ENCODE results near the gene TUBA8.

TUBA8 gene

GRCh38 chr22:18114495-18114894 lies 3.9 kb downstream of the TUBA8 start:
- Histone ChIP-seq H3K27me3 (ENCODE audit: insufficient read depth, poor library complexity, severe bottlenecking) (peaks cover 22% of the 10 kb centered on the region), H3K4me3 (replicated peaks; ENCODE audit: insufficient read depth, low read length) (no peak overlapping the region), H3K27ac (replicated peaks) (no peak overlapping the region)
- TF ChIP-seq GABPA (IDR thresholded peaks at IDR 0.05; ENCODE audit: low read depth) (no peak), REST (IDR thresholded peaks at IDR 0.05; ENCODE audit: insufficient replicate concordance, low read depth) (no peak), SPI1 (IDR thresholded peaks at IDR 0.05; ENCODE audit: borderline replicate concordance, low read depth) (no peak), POLR2AphosphoS5 (IDR thresholded peaks at IDR 0.05; ENCODE audit: low read depth) (no peak), CTCF (IDR thresholded peaks at IDR 0.05; ENCODE audit: insufficient read depth, low read length) (no peak)
- no peak for DNase-seq (ENCODE audit: low read depth in 1 of 2, low spot score in 1 of 2)

GRCh38 chr22:18114976-18115652 lies 4.5 kb downstream of the TUBA8 start:
- no peak for DNase-seq (ENCODE audit: low read depth in 1 of 2, low spot score in 1 of 2)
- H3K4me3 ChIP-seq (replicated peaks; ENCODE audit: insufficient read depth, low read length) = no peak overlapping the region
- H3K27me3 ChIP-seq (ENCODE audit: insufficient read depth, poor library complexity, severe bottlenecking) = peaks cover 15% of the 10 kb centered on the region
- H3K27ac ChIP-seq (replicated peaks) = no peak overlapping the region
- no peak for TF ChIP-seq CTCF (IDR thresholded peaks at IDR 0.05; ENCODE audit: insufficient read depth, low read length)
- no peak for TF ChIP-seq POLR2AphosphoS5 (IDR thresholded peaks at IDR 0.05; ENCODE audit: low read depth)
- no peak for TF ChIP-seq REST (IDR thresholded peaks at IDR 0.05; ENCODE audit: insufficient replicate concordance, low read depth)
- no peak for TF ChIP-seq GABPA (IDR thresholded peaks at IDR 0.05; ENCODE audit: low read depth)
- TF ChIP-seq SPI1 (IDR thresholded peaks at IDR 0.05; ENCODE audit: borderline replicate concordance, low read depth) = no peak

- no peak overlapping the region for H3K4me3 ChIP-seq (replicated peaks; ENCODE audit: insufficient read depth, low read length)
- no peak overlapping the region for H3K27ac ChIP-seq (replicated peaks)
- no peak for DNase-seq (ENCODE audit: low read depth in 1 of 2, low spot score in 1 of 2)
- TF ChIP-seq GABPA (IDR thresholded peaks at IDR 0.05; ENCODE audit: low read depth) (no peak), SPI1 (IDR thresholded peaks at IDR 0.05; ENCODE audit: borderline replicate concordance, low read depth) (no peak), REST (IDR thresholded peaks at IDR 0.05; ENCODE audit: insufficient replicate concordance, low read depth) (no peak), CTCF (IDR thresholded peaks at IDR 0.05; ENCODE audit: insufficient read depth, low read length) (no peak), POLR2AphosphoS5 (IDR thresholded peaks at IDR 0.05; ENCODE audit: low read depth) (no peak)
- H3K27me3 ChIP-seq (ENCODE audit: insufficient read depth, poor library complexity, severe bottlenecking) = peaks cover 10% of the 10 kb centered on the region
Measured at GRCh38 chr22:18115906-18116371, 5.3 kb downstream of the TUBA8 start.
